HepG2 (cell line): ENCODE measurements around the gene RBM8A. TPM values are rescaled to one million over a fixed set of nuclear protein-coding genes. Genes with fewer than 3 reads are reported as not detected.
A peak's percentile ranks its signal among the peaks of the same experiment; 100 is the strongest.

Experiments
- ARID4A ChIP-seq: sonication (generic); formaldehyde crosslinking; IDR thresholded peaks from 2 replicates; pipeline ENCODE4 v1.5.0; 2020; ENCODE audit warnings: mild to moderate bottlenecking, missing genetic modification reagents, borderline replicate concordance
- ATM ChIP-seq: fragments of 450-650 bp; IDR thresholded peaks from 2 replicates; pipeline ENCODE4 v1.7.1; 2017; ENCODE audit warnings: mild to moderate bottlenecking, borderline replicate concordance
- ETS1 ChIP-seq: sonication (generic); formaldehyde crosslinking; IDR thresholded peaks from 2 replicates; pipeline ENCODE4 v1.4.0; 2020; ENCODE audit warnings: missing genetic modification reagents
- MTF2 ChIP-seq: sonication (generic); formaldehyde crosslinking; IDR thresholded peaks from 2 replicates; pipeline ENCODE4 v1.5.0; 2020; ENCODE audit warnings: missing genetic modification reagents, borderline replicate concordance
- ONECUT2 ChIP-seq: sonication (generic); formaldehyde crosslinking; IDR thresholded peaks from 2 replicates; pipeline ENCODE4 v1.4.0; 2020; ENCODE audit warnings: missing genetic modification reagents
- PAF1 ChIP-seq: IDR thresholded peaks from 2 replicates; pipeline ENCODE4 v1.6.1; 2016; ENCODE audit warnings: missing genetic modification reagents, missing compliant biosample characterization
- RBM22 ChIP-seq: fragments of 200-400 bp; formaldehyde crosslinking; optimal IDR thresholded peaks from 2 replicates; pipeline ENCODE3; 2017; ENCODE audit warnings: mild to moderate bottlenecking, low read length, moderate library complexity
- SAP130 ChIP-seq: IDR thresholded peaks from 2 replicates; pipeline ENCODE4 v1.6.1; 2016; ENCODE audit warnings: low read depth
- SYNCRIP ChIP-seq: fragments of 200-400 bp; formaldehyde crosslinking; IDR thresholded peaks from 2 replicates; pipeline ENCODE4 v1.6.1; 2018; ENCODE audit warnings: mild to moderate bottlenecking, low read depth, low read length; ENCODE audit not compliant: insufficient read depth
- ZNF142 ChIP-seq: sonication (generic); formaldehyde crosslinking; IDR thresholded peaks from 2 replicates; pipeline ENCODE4 v1.4.0; 2020; ENCODE audit warnings: missing genetic modification reagents
- ZNF235 ChIP-seq: sonication (generic); formaldehyde crosslinking; IDR thresholded peaks from 2 replicates; pipeline ENCODE4 v1.8.1; 2023; ENCODE audit warnings: mild to moderate bottlenecking, missing genetic modification reagents, borderline replicate concordance
- ZNF569 ChIP-seq: sonication (generic); formaldehyde crosslinking; IDR thresholded peaks from 2 replicates; pipeline ENCODE4 v1.5.0; 2020; ENCODE audit warnings: mild to moderate bottlenecking, missing genetic modification reagents, moderate library complexity, borderline replicate concordance
- polyA plus RNA-seq, 8 experiments: library from polyadenylated mRNA; depleted of rRNA in 3 of 8; stranded (reverse) in 7 of 8; unstranded in 1 of 8; fragments of >200 nt; fragmentation: Illumina TruSeq in 4 of 8; extraction: Trizol in 4 of 8; gene quantifications; 2 replicates each; pipeline versions ENCODE4 v1.2.1 to v1.2.3, GENCODE V29; 2011 to 2016; ENCODE audit warnings: low read depth in 4 of 8, missing spikeins in 1 of 8, mixed read lengths in 1 of 8; ENCODE audit not compliant: insufficient read depth in 1 of 8
- total RNA-seq, 5 experiments: library from RNA; depleted of rRNA; stranded (reverse); fragments of >200 nt; fragmentation: Illumina TruSeq; extraction: Trizol; gene quantifications; 2 replicates each; pipeline ENCODE4 v1.2.3, GENCODE V29; 2016; ENCODE audit warnings: low read depth in 1 of 5
- TF ChIP-seq, protein P1 (sequence below): IDR thresholded peaks from 2 replicates; pipeline ENCODE4 v1.6.1; 2018; ENCODE audit warnings: missing genetic modification reagents
- TF ChIP-seq, protein P2 (sequence below): fragments of 450-650 bp; IDR thresholded peaks from 2 replicates; pipeline ENCODE4 v1.6.1; 2016

Gene RBM8A
- total and polyA plus RNA-seq, 2 of the 13 experiments (the other 11 are each of a cell fraction or from before 2014, with no cell fraction given), result 106 to 162 TPM

DNA sequence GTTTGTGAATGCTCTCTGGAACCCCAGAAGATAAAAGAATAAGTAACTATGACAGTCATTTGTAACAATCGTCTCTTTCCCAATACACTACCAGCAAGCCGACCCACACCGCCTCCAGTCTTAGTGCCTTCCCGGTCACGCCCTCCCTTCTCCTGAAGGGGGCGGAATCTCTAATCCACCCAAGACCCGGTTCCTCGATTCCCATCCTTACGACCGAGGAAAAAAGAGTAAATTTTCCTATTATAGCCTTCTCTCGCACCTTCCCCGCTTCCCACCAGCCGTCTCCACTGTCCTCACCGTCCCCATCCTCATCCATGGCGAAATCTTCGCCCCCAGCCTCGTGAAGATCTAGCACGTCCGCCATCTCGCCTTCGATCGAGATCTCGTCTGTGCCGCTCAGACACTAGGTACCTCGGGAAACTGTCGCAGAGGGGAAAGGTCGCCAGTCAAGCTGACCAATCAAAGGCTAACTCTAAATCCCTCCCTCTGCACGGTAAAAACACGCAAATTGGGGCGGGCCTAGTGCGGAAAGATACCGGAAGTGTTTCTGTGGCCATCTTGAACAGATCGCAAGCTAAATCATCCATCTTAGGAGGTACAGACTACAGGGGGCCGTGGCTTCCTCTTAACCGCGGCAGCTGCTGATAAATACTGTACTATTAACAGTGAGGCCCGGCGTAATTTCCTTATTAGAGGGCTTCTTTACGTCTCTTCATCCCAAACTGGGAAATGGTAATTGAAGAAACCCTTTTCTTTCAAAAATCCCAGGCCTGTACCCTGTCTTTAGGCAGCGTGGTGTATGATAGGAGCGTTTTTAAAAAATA lies at the start of gene RBM8A (continued):
- no peak for TF ChIP-seq ATM
- TF ChIP-seq, protein P1, sequence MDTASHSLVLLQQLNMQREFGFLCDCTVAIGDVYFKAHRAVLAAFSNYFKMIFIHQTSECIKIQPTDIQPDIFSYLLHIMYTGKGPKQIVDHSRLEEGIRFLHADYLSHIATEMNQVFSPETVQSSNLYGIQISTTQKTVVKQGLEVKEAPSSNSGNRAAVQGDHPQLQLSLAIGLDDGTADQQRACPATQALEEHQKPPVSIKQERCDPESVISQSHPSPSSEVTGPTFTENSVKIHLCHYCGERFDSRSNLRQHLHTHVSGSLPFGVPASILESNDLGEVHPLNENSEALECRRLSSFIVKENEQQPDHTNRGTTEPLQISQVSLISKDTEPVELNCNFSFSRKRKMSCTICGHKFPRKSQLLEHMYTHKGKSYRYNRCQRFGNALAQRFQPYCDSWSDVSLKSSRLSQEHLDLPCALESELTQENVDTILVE (CRISPR knock-in tag), result peak; percentile 72
- no peak for TF ChIP-seq ONECUT2 (CRISPR knock-in tag)
- TF ChIP-seq MTF2 (CRISPR knock-in tag), result no peak
- no peak for TF ChIP-seq ZNF569 (CRISPR knock-in tag)
- TF ChIP-seq ZNF142 (CRISPR knock-in tag), result no peak
- TF ChIP-seq ARID4A (CRISPR knock-in tag), result peak; percentile 85; the same call in 1 of the 2 replicates
- TF ChIP-seq ETS1 (CRISPR knock-in tag), result no peak
- 0 out of 2 replicates have a peak, but pooled peaks have one; percentile 58 for TF ChIP-seq ZNF235 (CRISPR knock-in tag)
- no peak for TF ChIP-seq SYNCRIP
- TF ChIP-seq PAF1 (CRISPR knock-in tag), result no peak
- peak; percentile 32 for TF ChIP-seq RBM22
- peak; percentile 93 for TF ChIP-seq SAP130 (CRISPR knock-in tag)
- TF ChIP-seq, protein P2, sequence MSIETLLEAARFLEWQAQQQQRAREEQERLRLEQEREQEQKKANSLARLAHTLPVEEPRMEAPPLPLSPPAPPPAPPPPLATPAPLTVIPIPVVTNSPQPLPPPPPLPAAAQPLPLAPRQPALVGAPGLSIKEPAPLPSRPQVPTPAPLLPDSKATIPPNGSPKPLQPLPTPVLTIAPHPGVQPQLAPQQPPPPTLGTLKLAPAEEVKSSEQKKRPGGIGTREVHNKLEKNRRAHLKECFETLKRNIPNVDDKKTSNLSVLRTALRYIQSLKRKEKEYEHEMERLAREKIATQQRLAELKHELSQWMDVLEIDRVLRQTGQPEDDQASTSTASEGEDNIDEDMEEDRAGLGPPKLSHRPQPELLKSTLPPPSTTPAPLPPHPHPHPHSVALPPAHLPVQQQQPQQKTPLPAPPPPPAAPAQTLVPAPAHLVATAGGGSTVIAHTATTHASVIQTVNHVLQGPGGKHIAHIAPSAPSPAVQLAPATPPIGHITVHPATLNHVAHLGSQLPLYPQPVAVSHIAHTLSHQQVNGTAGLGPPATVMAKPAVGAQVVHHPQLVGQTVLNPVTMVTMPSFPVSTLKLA, result peak; percentile 49; the same call in 1 of the 2 replicates
